GM23338 (cell line): ENCODE data around the gene AGBL5. TPM values are rescaled to one million over a fixed set of nuclear protein-coding genes. Genes with fewer than 3 reads are reported as not detected.
"Not testable (repeated sequence)": the region's sequence is repeated elsewhere in the genome, so short reads cannot be mapped to it uniquely, and the experiment has no call there.

Source experiments
- ATAC-seq: fragments of 200-7000 bp; cut with Tn5 transposase; 3 replicates; pipeline ENCODE4 v1.9.1; 2020
- DNase-seq: peaks from one replicate; pipeline ENCODE4 v3.0.0-alpha.2; 2015; ENCODE audit warnings: low spot score
- H2AFZ ChIP-seq: fragments of 200-600 bp; sonication (generic); 2 replicates; pipeline ENCODE4 v1.8.0; 2016; ENCODE audit warnings: antibody characterized with exemption, mild to moderate bottlenecking, moderate library complexity
- H3F3A ChIP-seq: fragments of 200-600 bp; sonication (generic); replicated peaks from 2 replicates; pipeline ENCODE4 v1.8.0; 2017; ENCODE audit warnings: antibody characterized with exemption, mixed run types, low read depth
- H3K27ac ChIP-seq: fragments of 200-600 bp; sonication (generic); 2 replicates; pipeline ENCODE4 v1.6.1; 2016; ENCODE audit warnings: low read depth
- H3K27me3 ChIP-seq: fragments of 200-600 bp; sonication (generic); 2 replicates; pipeline ENCODE4 v1.8.0; 2016; ENCODE audit warnings: mild to moderate bottlenecking, mixed run types, moderate library complexity; ENCODE audit not compliant: insufficient read depth
- H3K36me3 ChIP-seq: fragments of 200-600 bp; sonication (generic); 2 replicates; pipeline ENCODE4 v1.8.0; 2016; ENCODE audit warnings: mild to moderate bottlenecking; ENCODE audit not compliant: insufficient read depth
- H3K4me1 ChIP-seq: fragments of 200-600 bp; sonication (generic); 2 replicates; pipeline ENCODE4 v1.8.0; 2016; ENCODE audit warnings: mild to moderate bottlenecking, moderate library complexity; ENCODE audit not compliant: insufficient read depth
- H3K4me2 ChIP-seq: fragments of 200-600 bp; sonication (generic); 2 replicates; pipeline ENCODE4 v1.7.1; 2017; ENCODE audit warnings: mixed run types
- H3K4me3 ChIP-seq: fragments of 200-600 bp; sonication (generic); 2 replicates; pipeline ENCODE4 v1.6.1; 2016; ENCODE audit warnings: mixed run types
- H3K79me2 ChIP-seq: fragments of 200-600 bp; sonication (generic); replicated peaks from 2 replicates; pipeline ENCODE4 v1.8.0; 2017; ENCODE audit warnings: mild to moderate bottlenecking; ENCODE audit not compliant: insufficient read depth
- H3K9me2 ChIP-seq: fragments of 200-600 bp; sonication (generic); 2 replicates; pipeline ENCODE4 v1.8.0; 2017; ENCODE audit not compliant: insufficient read depth
- H4K20me1 ChIP-seq: fragments of 200-600 bp; sonication (generic); replicated peaks from 2 replicates; pipeline ENCODE4 v1.8.0; 2017; ENCODE audit warnings: mild to moderate bottlenecking; ENCODE audit not compliant: insufficient read depth
- H3K27ac Mint-ChIP-seq: 2 replicates; pipeline ENCODE4 v1.8.0; 2020; ENCODE audit warnings: inconsistent platforms, mild to moderate bottlenecking, moderate library complexity, mixed read lengths
- H3K27me3 Mint-ChIP-seq: 3 replicates; pipeline ENCODE4 v1.8.0; 2022; ENCODE audit warnings: low read depth, mild to moderate bottlenecking, moderate library complexity, mixed read lengths, inconsistent platforms; ENCODE audit not compliant: insufficient read depth, poor library complexity
- H3K36me3 Mint-ChIP-seq: 3 replicates; pipeline ENCODE4 v1.8.0; 2021; ENCODE audit warnings: low read depth, mild to moderate bottlenecking, inconsistent platforms, moderate library complexity, mixed read lengths
- H3K4me1 Mint-ChIP-seq: 3 replicates; pipeline ENCODE4 v1.8.0; 2020; ENCODE audit warnings: mild to moderate bottlenecking, inconsistent platforms, mixed read lengths
- H3K4me3 Mint-ChIP-seq: 3 replicates; pipeline ENCODE4 v1.8.0; 2021; ENCODE audit warnings: moderate library complexity, mild to moderate bottlenecking, inconsistent platforms, mixed read lengths
- H3K9me3 Mint-ChIP-seq: 3 replicates; pipeline ENCODE4 v1.8.0; 2020; ENCODE audit warnings: moderate library complexity, mild to moderate bottlenecking, inconsistent platforms, mixed read lengths
- CREB1 ChIP-seq: fragments of 250-450 bp; sonication (Bioruptor Pico); IDR thresholded peaks from 2 replicates; pipeline ENCODE4 v1.5.0; 2020; ENCODE audit warnings: low read depth, mild to moderate bottlenecking, moderate library complexity
- CTCF ChIP-seq, 2 experiments: fragments of 200-600 bp in 1 of 2; sonication (generic) in 1 of 2; conservative IDR thresholded peaks; 2 replicates each; pipeline versions ENCODE4 v1.5.1 to v1.6.1; 2016 to 2017; ENCODE audit warnings: antibody characterized with exemption in 2 of 2, low read depth in 2 of 2, mild to moderate bottlenecking in 2 of 2, moderate library complexity in 1 of 2
- ETS1 ChIP-seq: IDR thresholded peaks from 2 replicates; pipeline ENCODE4 v1.6.1; 2016; ENCODE audit warnings: antibody characterized with exemption
- EZH2 ChIP-seq: fragments of 200-600 bp; sonication (generic); IDR thresholded peaks from one replicate; pipeline ENCODE4 v1.8.0; 2017; ENCODE audit warnings: antibody characterized with exemption, mild to moderate bottlenecking, low read depth; ENCODE audit not compliant: unreplicated experiment
- EZH2phosphoT487 ChIP-seq: fragments of 200-600 bp; sonication (generic); IDR thresholded peaks from one replicate; pipeline ENCODE4 v1.8.1; 2018; ENCODE audit warnings: antibody characterized with exemption; ENCODE audit not compliant: unreplicated experiment
- NANOG ChIP-seq: IDR thresholded peaks from 2 replicates; pipeline ENCODE4 v1.6.1; 2016; ENCODE audit warnings: antibody characterized with exemption, borderline replicate concordance
- STAT1 ChIP-seq: IDR thresholded peaks from one replicate; pipeline ENCODE4 v1.6.1; 2016; ENCODE audit warnings: antibody characterized with exemption; ENCODE audit not compliant: unreplicated experiment
- ZNF331 ChIP-seq: fragments of 250-450 bp; sonication (Bioruptor Pico); IDR thresholded peaks from 2 replicates; pipeline ENCODE4 v1.5.0; 2020; ENCODE audit warnings: low read depth, mild to moderate bottlenecking, moderate library complexity
- polyA plus RNA-seq: library from polyadenylated mRNA; unstranded; fragments of >200 nt; fragmentation: Nextera tagmentation; extraction: Ambion mirVana; gene quantifications from 2 replicates; pipeline ENCODE4 v1.2.1, GENCODE V29; 2016
- total RNA-seq: library from RNA; depleted of rRNA; stranded (reverse); fragments of >200 nt; shearing (Covaris generic); gene quantifications from 2 replicates; pipeline ENCODE4 v1.2.3, GENCODE V29; 2014; rRNA removed

The AGBL5 gene
- total and polyA plus RNA-seq, 2 experiments from 2014 or later, result 17.9 to 31.3 TPM

GRCh38 chr2:27117995-27118524, 66.6 kb downstream of the AGBL5 start (continued):
- TF ChIP-seq ETS1 (no peak), STAT1 (no peak), CREB1 (no peak), CTCF (conservative IDR thresholded peaks at IDR 0.05; ENCODE audit: low read depth in 2 of 2) (no peak)

GRCh38 chr2:27118525-27119329, 67.3 kb downstream of the AGBL5 start, which contains the start of gene CGREF1:
Gene CGREF1 (minus strand): TSS chr2:27119128. CDS start chr2:27104366, 14,762 bp downstream.
- H4K20me1 ChIP-seq, result no peaks in the 10 kb centered on the region
- peaks cover 9% of the 10 kb centered on the region; the same call in 1 of the 2 replicates for H3F3A ChIP-seq
- H3K4me2 ChIP-seq, result peak within 1 kb of the TSS; percentile 85
- H3K27ac ChIP-seq, result no peak within 1 kb of the TSS
- DNase-seq (peak; percentile 64), ATAC-seq (peak; percentile 70)
- Mint-ChIP-seq H3K27me3 (peaks cover 54% of the 10 kb centered on the region), H3K4me3 (peak within 1 kb of the TSS; percentile 80), H3K27ac (no peak within 1 kb of the TSS), H3K9me3 (no peaks in the 10 kb centered on the region; the same call in 2 of the 3 replicates), H3K36me3 (no peaks in the 10 kb centered on the region; the same call in 2 of the 3 replicates), H3K4me1 (peaks cover 11% of the 10 kb centered on the region; the same call in 2 of the 3 replicates)
- no peaks in the 10 kb centered on the region for H3K36me3 ChIP-seq
- H3K4me3 ChIP-seq, result peak within 1 kb of the TSS; percentile 65
- peaks cover 15% of the 10 kb centered on the region for H3K4me1 ChIP-seq
- no peak for TF ChIP-seq EZH2phosphoT487
- TF ChIP-seq ZNF331 (CRISPR knock-in tag), result no peak
- TF ChIP-seq EZH2, result peak; percentile 13
- TF ChIP-seq NANOG, result no peak
- H3K27me3 ChIP-seq, result peaks cover 66% of the 10 kb centered on the region
- H3K79me2 ChIP-seq, result no peaks in the 10 kb centered on the region
- H2AFZ ChIP-seq, result peak within 1 kb of the TSS; percentile 96
- H3K9me2 ChIP-seq, result no peaks in the 10 kb centered on the region

- not testable (repeated sequence) for H3K27ac ChIP-seq, H4K20me1 ChIP-seq, H3F3A ChIP-seq, DNase-seq, H3K36me3 Mint-ChIP-seq, ATAC-seq, H3K27ac Mint-ChIP-seq, H3K79me2 ChIP-seq, H3K9me2 ChIP-seq, H3K9me3 Mint-ChIP-seq, H3K36me3 ChIP-seq
- peak overlapping the region; percentile 65 for H3K4me3 ChIP-seq
- H3K27me3 ChIP-seq, result peaks cover 71% of the 10 kb centered on the region
- peak overlapping the region; percentile 85 for H3K4me2 ChIP-seq
- peaks cover 59% of the 10 kb centered on the region for H3K27me3 Mint-ChIP-seq
- peak overlapping the region; percentile 84; the same call in 1 of the 2 replicates for H2AFZ ChIP-seq
- TF ChIP-seq EZH2, result peak; percentile 9
- peaks cover 13% of the 10 kb centered on the region; the same call in 2 of the 3 replicates for H3K4me1 Mint-ChIP-seq
- peaks cover 19% of the 10 kb centered on the region for H3K4me1 ChIP-seq
- H3K4me3 Mint-ChIP-seq, result peak overlapping the region; percentile 80
These were observed 67.8 kb downstream of the AGBL5 start for GRCh38 chr2:27119330-27119670.

Other genes starting within 250 kb of the AGBL5 start
- 8.1 and 10.3 TPM in 2 replicates for gene DPYSL5, start 203.5 kb upstream of the AGBL5 start, total RNA-seq
- gene DPYSL5, start 203.5 kb upstream of the AGBL5 start, polyA plus RNA-seq, result 2.6 and 3.1 TPM in 2 replicates
- gene MAPRE3, start 81.0 kb upstream of the AGBL5 start, total RNA-seq, result 3.7 and 4.5 TPM in 2 replicates
- gene MAPRE3, start 81.0 kb upstream of the AGBL5 start, polyA plus RNA-seq, result 3.3 and 3.5 TPM in 2 replicates
- gene TMEM214, start 18.7 kb upstream of the AGBL5 start, total RNA-seq, result 34.2 and 36.5 TPM in 2 replicates
- gene TMEM214, start 18.7 kb upstream of the AGBL5 start, polyA plus RNA-seq, result 16.2 and 18.4 TPM in 2 replicates
- gene OST4, start 20.0 kb downstream of the AGBL5 start, total RNA-seq, result 155 and 226 TPM in 2 replicates
- gene OST4, start 20.0 kb downstream of the AGBL5 start, polyA plus RNA-seq, result 568 and 617 TPM in 2 replicates
- 4.8 and 15.4 TPM in 2 replicates for gene EMILIN1, start 26.9 kb downstream of the AGBL5 start, total RNA-seq
- gene EMILIN1, start 26.9 kb downstream of the AGBL5 start, polyA plus RNA-seq, result 3.2 and 4.5 TPM in 2 replicates
- 8.8 and 9.7 TPM in 2 replicates for gene KHK, start 35.1 kb downstream of the AGBL5 start, total RNA-seq
- 8.4 and 9.7 TPM in 2 replicates for gene KHK, start 35.1 kb downstream of the AGBL5 start, polyA plus RNA-seq
- gene CGREF1, start 67.5 kb downstream of the AGBL5 start, total RNA-seq, result 2.3 and 4.1 TPM in 2 replicates
- gene CGREF1, start 67.5 kb downstream of the AGBL5 start, polyA plus RNA-seq, result 3.5 and 4.5 TPM in 2 replicates
- 0.19 and 0.38 TPM in 2 replicates for gene ABHD1, start 72.1 kb downstream of the AGBL5 start, total RNA-seq
- gene ABHD1, start 72.1 kb downstream of the AGBL5 start, polyA plus RNA-seq, result 0.55 and 0.66 TPM in 2 replicates
- gene PREB, start 83.0 kb downstream of the AGBL5 start, total RNA-seq, result 65.9 and 79.7 TPM in 2 replicates
- 39.0 and 41.2 TPM in 2 replicates for gene PREB, start 83.0 kb downstream of the AGBL5 start, polyA plus RNA-seq
- not detected in 2 replicates for gene PRR30, start 87.7 kb downstream of the AGBL5 start, total RNA-seq
- not detected in 2 replicates for gene PRR30, start 87.7 kb downstream of the AGBL5 start, polyA plus RNA-seq
- 0.07 TPM in 1 of 2 replicates, not detected in the other for gene TCF23, start 97.3 kb downstream of the AGBL5 start, total RNA-seq
- gene TCF23, start 97.3 kb downstream of the AGBL5 start, polyA plus RNA-seq, result 0.03 TPM in 1 of 2 replicates, not detected in the other
- 98.3 and 129 TPM in 2 replicates for gene ATRAID, start 160.4 kb downstream of the AGBL5 start, total RNA-seq
- gene ATRAID, start 160.4 kb downstream of the AGBL5 start, polyA plus RNA-seq, result 154 and 164 TPM in 2 replicates
- gene SLC5A6, start 160.6 kb downstream of the AGBL5 start, total RNA-seq, result 138 and 153 TPM in 2 replicates
- gene SLC5A6, start 160.6 kb downstream of the AGBL5 start, polyA plus RNA-seq, result 41.0 and 44.3 TPM in 2 replicates
- 126 and 147 TPM in 2 replicates for gene CAD, start 165.7 kb downstream of the AGBL5 start, total RNA-seq
- gene CAD, start 165.7 kb downstream of the AGBL5 start, polyA plus RNA-seq, result 38.1 and 39.2 TPM in 2 replicates
- gene SLC30A3, start 211.4 kb downstream of the AGBL5 start, total RNA-seq, result 5.1 and 8.3 TPM in 2 replicates
- gene SLC30A3, start 211.4 kb downstream of the AGBL5 start, polyA plus RNA-seq, result 4.1 and 6.0 TPM in 2 replicates
- gene DNAJC5G, start 223.8 kb downstream of the AGBL5 start, total RNA-seq, result 0.39 and 0.59 TPM in 2 replicates
- gene DNAJC5G, start 223.8 kb downstream of the AGBL5 start, polyA plus RNA-seq, result not detected in 2 replicates
- 3.3 and 4.5 TPM in 2 replicates for gene TRIM54, start 230.8 kb downstream of the AGBL5 start, total RNA-seq
- gene TRIM54, start 230.8 kb downstream of the AGBL5 start, polyA plus RNA-seq, result 1.6 and 3.4 TPM in 2 replicates